ENCODE measurements around the gene GUCA2B.

GUCA2B gene

GRCh38 chr1:42152907-42153600, at the start of gene GUCA2B:
Gene GUCA2B (plus strand): TSS chr1:42153410. CDS start chr1:42153451, 41 bp downstream.
- no peak within 1 kb of the TSS for H3K4me3 ChIP-seq
- no peak for DNase-seq (ENCODE audit: low spot score)
- no peak for TF ChIP-seq CTCF (IDR thresholded peaks at IDR 0.05)
- H3K27ac ChIP-seq = no peak within 1 kb of the TSS

DNA sequence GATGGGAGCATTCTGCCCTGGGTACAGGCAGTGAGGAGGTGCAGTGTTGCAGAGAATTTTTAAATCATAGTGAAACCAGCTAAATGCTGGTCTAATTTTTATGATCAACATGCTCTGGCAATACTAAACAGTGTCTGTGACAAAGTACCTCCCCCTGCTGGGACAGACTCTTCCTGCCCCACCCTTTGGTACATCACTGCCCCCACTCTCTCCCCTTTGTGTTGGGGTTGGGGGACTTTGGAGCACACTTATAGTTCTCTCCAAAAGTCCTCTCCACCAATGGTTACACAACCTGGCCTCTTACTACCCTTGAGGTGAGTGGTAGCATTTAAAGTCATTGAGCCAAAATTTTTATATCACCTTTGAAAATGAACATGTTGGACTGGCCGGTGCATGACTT, 48.2 kb upstream of the GUCA2B start:
- no peak for TF ChIP-seq CTCF (IDR thresholded peaks at IDR 0.05)
- H3K27ac ChIP-seq = no peak overlapping the region
- DNase-seq (ENCODE audit: low spot score) = no peak
- no peak overlapping the region for H3K4me3 ChIP-seq

DNA sequence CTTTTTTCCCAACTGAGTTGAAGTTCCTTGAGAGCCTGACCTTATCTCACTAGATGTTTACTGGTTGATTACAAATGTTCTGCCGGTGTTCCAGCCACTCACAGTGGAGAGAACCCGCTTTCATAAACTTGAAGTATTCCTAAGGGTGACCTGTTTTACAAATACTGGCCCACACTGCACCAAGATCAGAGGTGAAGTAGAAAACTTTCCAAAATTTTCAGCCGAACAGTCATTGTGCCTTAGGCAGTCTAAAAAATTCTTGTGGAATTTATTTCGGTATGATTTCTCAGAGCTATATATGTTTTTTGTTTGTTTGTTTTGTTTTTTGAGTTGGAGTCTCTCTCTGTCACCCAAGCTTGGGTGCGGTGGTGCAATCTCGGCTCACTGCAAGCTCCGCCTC, 44.9 kb upstream of the GUCA2B start:
- no peak for TF ChIP-seq CTCF (IDR thresholded peaks at IDR 0.05)
- Histone ChIP-seq H3K4me3 (no peak overlapping the region), H3K27ac (no peak overlapping the region)
- DNase-seq (ENCODE audit: low spot score) = no peak

DNA sequence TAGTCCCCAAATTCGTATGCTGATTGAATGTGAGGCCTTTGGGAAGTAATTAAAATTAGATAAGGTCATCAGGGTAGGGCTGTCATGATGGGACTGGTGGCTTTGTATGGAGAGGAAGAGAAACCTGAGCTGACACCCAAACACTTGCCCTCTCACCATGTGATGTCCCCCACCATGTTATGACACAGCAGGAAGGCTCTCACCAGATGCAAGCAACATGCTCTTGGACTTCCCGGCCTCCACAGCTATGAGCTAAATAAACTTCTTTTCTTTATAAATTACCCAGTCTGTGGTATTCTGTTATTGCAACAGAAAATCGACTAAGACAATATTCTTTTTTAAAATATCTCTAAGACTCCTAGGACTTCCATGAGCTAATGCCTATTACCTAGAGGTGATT, 43.6 kb upstream of the GUCA2B start:
- no peak for DNase-seq (ENCODE audit: low spot score)
- TF ChIP-seq CTCF (IDR thresholded peaks at IDR 0.05) = no peak
- Histone ChIP-seq H3K27ac (no peak overlapping the region), H3K4me3 (no peak overlapping the region)

DNA sequence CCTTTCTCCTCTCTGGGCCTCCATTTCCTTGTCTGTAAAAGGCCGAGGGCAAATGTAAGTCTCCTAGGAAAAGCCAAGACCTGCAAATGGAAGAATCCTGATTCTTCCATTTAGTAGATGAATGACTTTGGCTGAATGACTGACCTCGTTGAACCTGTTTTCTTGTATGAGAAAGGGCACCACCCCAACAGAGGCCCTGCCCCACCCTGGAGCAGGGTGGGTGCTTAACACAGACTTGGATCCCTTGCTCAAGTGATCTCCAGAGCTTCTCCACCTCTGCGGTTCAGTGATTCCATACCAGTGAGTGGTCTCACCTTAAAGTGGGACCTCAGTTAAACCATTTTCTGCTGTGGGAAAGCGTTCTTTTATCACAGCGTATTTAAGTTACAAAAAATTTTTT, 39.0 kb upstream of the GUCA2B start:
- H3K4me3 ChIP-seq = no peak overlapping the region
- no peak overlapping the region for H3K27ac ChIP-seq
- no peak for TF ChIP-seq CTCF (IDR thresholded peaks at IDR 0.05)
- no peak for DNase-seq (ENCODE audit: low spot score)

DNA sequence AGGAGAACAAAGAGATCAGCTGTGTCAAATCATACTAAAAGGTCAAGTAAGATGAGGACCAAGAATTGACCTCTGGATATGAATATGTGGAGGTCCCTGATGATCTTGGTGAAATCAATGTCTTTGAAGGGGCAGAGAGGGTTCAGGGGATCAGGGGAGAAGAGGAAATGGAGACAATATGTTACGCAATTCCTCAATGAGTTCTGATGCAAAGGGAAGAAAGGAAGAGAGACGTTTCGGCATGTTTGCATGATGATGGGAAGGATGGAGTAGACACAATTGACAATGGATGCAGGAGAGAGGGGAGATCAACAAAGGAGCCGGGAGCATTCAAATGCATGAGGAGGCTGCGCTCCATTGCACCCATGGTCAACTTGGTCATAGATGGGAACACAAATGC, 36.0 kb upstream of the GUCA2B start:
- no peak for TF ChIP-seq CTCF (IDR thresholded peaks at IDR 0.05)
- DNase-seq (ENCODE audit: low spot score) = no peak
- H3K4me3 ChIP-seq = no peak overlapping the region
- H3K27ac ChIP-seq = no peak overlapping the region

DNA sequence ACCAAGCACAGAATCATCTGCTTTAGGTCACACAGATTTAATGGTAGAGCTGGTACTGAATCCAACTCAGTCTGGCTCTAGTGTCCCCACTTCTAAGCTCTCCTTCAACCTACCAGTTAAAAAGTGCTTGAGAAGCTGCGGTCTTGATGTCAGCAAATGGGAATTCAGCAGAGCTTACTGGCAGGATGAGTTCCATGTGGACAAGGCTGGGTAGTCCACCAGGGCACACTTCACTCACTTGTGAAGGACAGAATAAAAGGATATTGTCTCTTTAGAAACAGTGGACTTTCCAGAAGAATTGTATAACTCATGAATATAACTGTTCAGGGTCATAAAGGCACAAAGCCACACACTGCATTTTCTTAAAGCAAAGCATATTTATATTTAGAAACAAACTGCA, 35.1 kb upstream of the GUCA2B start:
- no peak for DNase-seq (ENCODE audit: low spot score)
- Histone ChIP-seq H3K4me3 (no peak overlapping the region), H3K27ac (no peak overlapping the region)
- no peak for TF ChIP-seq CTCF (IDR thresholded peaks at IDR 0.05)
